ENCODE data around the gene POLR1C.
"Not testable (repeated sequence)": the region's sequence is repeated elsewhere in the genome, so short reads cannot be mapped to it uniquely, and the experiment has no call there.

DNA sequence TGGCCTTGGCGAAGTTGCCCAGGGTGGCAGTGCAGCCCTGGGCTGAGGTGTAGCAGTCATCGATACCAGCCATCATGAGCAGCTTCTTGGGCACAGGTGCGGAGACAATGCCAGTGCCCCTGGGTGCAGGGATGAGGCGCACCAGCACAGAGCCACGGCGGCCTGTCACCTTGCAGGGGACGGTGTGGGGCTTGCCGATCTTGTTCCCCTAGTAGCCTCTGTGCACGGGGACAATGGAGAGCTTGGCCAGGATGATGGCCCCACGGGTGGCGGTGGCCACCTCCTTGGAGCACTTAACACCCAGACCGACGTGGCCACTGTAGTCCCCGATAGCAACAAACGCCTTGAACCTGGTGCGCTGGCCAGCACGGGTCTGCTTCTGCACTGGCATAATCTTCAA lies 22.1 kb downstream of the POLR1C start:
- TF ChIP-seq, protein P1, sequence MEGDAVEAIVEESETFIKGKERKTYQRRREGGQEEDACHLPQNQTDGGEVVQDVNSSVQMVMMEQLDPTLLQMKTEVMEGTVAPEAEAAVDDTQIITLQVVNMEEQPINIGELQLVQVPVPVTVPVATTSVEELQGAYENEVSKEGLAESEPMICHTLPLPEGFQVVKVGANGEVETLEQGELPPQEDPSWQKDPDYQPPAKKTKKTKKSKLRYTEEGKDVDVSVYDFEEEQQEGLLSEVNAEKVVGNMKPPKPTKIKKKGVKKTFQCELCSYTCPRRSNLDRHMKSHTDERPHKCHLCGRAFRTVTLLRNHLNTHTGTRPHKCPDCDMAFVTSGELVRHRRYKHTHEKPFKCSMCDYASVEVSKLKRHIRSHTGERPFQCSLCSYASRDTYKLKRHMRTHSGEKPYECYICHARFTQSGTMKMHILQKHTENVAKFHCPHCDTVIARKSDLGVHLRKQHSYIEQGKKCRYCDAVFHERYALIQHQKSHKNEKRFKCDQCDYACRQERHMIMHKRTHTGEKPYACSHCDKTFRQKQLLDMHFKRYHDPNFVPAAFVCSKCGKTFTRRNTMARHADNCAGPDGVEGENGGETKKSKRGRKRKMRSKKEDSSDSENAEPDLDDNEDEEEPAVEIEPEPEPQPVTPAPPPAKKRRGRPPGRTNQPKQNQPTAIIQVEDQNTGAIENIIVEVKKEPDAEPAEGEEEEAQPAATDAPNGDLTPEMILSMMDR (tag by site-specific recombination; IDR thresholded peaks at IDR 0.05) = not testable (repeated sequence)
- not testable (repeated sequence) for TF ChIP-seq ZNF707 (tag by site-specific recombination; IDR thresholded peaks at IDR 0.05); ZNF416 (tag by site-specific recombination; IDR thresholded peaks at IDR 0.05); ZNF654 (tag by site-specific recombination; IDR thresholded peaks at IDR 0.05; ENCODE audit: low read depth); SP2 (tag by site-specific recombination; IDR thresholded peaks at IDR 0.05); ZNF146 (tag by site-specific recombination; IDR thresholded peaks at IDR 0.05)
- TF ChIP-seq, protein P2, sequence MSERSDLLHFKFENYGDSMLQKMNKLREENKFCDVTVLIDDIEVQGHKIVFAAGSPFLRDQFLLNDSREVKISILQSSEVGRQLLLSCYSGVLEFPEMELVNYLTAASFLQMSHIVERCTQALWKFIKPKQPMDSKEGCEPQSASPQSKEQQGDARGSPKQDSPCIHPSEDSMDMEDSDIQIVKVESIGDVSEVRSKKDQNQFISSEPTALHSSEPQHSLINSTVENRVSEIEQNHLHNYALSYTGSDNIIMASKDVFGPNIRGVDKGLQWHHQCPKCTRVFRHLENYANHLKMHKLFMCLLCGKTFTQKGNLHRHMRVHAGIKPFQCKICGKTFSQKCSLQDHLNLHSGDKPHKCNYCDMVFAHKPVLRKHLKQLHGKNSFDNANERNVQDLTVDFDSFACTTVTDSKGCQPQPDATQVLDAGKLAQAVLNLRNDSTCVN (tag by site-specific recombination; optimal IDR thresholded peaks at IDR 0.05) = not testable (repeated sequence)
- TF ChIP-seq, protein P3, sequence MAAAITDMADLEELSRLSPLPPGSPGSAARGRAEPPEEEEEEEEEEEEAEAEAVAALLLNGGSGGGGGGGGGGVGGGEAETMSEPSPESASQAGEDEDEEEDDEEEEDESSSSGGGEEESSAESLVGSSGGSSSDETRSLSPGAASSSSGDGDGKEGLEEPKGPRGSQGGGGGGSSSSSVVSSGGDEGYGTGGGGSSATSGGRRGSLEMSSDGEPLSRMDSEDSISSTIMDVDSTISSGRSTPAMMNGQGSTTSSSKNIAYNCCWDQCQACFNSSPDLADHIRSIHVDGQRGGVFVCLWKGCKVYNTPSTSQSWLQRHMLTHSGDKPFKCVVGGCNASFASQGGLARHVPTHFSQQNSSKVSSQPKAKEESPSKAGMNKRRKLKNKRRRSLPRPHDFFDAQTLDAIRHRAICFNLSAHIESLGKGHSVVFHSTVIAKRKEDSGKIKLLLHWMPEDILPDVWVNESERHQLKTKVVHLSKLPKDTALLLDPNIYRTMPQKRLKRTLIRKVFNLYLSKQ (tag by site-specific recombination; IDR thresholded peaks at IDR 0.05; ENCODE audit: borderline replicate concordance) = not testable (repeated sequence)
